Suppressor macrophage treated with lipopolysaccharide for 4 hours (primary cell): ENCODE measurements around the gene SRCIN1.

Source experiments
- DNase-seq: peaks from one replicate; pipeline ENCODE4 v3.0.0-alpha.2; 2020

Gene SRCIN1

GRCh38 chr17:38578229-38579082 is 27.3 kb downstream of the SRCIN1 start:
- no peak for DNase-seq

GRCh38 chr17:38577645-38578173 is 28.0 kb downstream of the SRCIN1 start:
- no peak for DNase-seq

GRCh38 chr17:38577244-38577643 is 28.5 kb downstream of the SRCIN1 start:
- DNase-seq = no peak

- DNase-seq = no peak
These were observed 30.0 kb downstream of the SRCIN1 start for GRCh38 chr17:38575781-38576180.

DNA sequence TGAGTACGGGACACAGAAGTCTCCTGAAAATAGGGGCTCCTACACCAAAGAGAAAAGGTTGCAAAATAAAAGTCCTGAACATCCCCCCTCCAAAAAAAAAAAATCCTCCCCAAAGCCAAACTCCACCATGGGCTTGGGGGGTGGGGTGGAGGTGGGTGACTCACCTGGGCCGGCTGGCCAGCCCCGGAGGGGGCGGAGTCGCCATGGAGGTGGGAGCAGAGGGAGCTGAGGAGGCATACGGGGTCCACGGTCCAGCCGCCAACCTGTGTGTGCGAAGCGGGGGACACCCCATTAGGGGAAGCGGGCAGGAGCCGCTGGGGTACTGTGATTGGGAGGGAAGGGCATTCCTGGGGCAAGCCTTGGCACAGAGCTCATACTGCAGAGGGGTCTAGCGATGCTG is 31.0 kb downstream of the SRCIN1 start:
- DNase-seq = no peak

DNA sequence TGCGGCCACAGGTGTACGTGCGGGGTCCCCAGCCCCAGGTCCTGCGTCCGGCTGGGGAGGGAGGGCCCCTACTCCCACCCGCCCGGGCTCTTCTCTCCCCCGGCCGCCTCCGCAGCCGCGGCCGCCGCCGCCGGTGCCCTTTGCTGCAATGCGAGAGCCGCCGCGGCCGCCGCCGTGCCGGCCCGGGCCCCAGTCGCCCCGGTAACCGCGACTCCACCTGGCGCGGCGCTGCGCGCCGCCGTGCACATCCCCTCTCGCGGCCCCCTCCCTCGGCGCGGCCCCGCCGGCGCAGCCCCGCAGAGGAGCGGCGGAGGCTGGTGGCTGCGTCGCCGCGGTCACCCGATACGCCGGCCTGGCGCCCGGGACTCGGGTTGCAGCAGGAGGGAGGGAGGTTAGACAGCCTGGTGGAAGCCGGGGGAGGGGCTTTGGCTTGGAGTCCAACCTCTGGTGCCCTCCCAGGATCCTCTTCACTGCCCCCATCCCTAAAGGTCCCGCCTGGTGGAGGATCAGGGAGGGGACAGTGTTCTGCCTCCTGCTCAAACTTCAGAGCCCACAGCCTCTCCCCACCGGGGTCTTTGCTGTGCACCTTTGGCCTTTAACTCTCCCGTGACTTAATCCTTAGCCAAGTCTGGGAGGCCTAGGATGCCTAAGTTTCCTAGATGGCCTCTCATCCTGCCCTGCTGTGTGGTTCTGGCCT is 32.9 kb downstream of the SRCIN1 start:
- no peak for DNase-seq

DNA sequence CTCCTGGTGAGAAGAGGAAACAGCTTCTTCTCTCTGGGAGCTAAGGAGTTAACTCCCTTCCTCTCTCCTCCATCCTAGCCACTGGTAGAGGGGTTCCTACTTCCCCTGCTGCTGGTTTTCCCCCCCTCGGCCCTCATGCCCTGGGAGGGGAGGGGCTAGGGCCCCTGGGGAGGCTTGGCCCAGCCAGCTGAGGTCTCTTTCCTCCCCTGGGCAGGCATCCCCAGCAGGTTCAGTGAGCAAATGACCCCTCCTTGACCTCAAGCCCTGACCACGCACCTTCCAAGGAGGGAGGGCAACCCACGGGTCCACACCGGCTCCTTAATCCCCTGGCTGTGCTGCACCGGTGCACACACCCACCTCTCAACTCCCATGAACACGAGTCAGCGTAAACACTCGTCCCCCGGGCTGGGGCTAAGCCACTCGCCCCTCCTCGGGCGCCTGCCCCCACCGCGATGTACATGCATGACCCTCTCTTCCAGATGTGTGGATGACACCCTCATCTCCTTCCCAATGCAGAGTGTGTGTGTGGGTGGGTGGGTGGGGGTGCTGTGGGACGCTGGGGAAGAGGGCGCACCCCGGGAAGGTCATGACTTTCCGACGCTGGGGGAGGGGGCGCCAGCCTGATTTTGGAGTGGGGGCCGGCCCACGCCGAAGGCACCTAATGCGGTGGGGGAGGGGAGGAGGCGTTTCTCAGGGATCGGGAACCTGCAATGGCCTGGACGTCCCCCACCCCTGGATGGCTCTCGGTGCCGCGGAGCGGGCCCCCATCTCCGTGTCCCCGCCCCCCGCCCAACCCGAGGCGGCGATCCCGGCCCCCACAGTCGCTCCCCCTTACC is 33.7 kb downstream of the SRCIN1 start:
- no peak for DNase-seq

DNA sequence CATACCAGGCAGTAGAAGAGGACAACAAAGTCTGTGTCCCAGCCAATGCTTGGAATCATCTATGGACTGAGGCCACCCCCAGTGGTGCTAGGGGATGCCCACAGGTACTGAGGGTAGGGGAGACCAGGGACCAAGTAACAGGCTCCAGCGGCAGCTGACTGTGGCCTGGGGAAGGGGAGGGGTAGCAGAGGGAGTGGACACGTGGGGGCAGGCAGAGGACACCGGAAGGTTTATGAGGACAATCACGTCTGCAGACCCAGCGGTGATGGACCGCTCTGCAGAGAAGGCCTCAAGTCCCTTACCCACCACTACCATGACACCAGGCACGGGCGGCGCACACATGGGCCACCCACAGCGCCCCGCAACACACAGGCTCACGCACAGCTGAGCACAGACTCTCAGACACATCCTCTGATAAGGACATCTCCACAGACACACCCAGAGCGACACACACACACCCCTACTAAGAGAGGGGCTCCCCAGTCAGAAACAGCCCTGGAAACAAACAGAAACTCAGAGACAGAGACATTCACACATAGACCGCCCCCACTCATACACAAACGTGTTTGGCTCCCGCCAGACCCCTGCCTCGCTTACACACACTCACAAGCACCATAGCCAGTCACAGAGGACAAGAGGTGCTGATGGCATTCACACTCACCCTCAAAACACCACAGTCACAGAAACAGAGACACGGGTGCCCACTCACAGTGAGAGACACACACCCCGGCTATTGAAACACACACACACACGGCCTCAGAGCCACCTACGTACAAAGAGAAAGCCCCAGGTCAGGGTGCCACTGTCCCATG is 35.8 kb downstream of the SRCIN1 start:
- DNase-seq = no peak

DNA sequence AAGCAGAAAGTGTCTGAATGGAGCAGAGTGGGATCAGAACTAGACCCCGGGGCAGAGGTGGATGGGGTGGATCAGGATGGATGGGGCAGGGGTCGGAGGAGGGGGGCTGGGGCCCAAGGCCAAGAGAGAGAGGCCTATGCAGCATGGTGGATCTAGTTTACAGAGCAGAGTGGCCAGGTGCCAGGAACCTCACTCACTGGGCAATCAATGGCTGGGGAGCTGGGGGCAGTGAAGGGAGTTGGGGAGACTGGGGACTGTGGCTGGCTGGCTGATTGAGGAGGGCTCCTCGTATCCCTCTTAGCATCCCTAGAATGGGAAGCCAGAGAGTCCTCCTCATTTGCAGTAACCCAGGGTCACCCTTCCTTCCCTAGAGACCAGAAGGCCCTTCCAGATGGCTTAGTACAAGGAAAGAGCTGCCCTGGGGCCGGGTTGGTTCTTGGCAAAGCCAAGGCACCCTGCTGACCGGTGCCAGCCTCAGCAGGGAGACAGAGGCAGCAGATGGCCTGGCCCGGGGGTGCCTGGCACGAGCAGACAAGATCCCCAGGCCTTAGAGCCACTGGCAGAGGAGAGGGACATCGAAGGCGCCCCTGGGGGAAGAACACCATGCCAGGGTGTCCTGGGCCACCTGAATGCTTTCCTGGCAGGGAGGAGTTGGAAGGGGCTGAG is 36.8 kb downstream of the SRCIN1 start:
- no peak for DNase-seq

DNA sequence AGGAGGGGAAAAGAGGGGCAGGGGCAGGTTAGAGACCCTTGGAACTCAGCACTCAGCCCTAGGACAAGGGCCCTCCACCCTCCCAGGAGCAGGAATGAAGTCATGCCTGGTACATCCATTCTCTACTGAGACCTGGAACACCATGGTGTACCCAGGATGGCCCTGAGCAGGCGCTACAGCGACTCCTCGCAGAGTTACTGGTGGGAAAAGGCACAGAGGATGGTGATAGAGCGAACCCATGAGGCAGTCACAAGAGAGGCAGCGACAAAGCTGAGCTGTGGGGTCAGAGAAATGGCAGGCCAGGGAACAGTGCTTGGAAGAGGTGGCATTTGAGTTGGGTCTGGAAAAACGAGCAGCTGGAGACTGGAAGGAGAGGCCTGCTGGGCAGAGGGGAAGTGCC is 37.5 kb downstream of the SRCIN1 start:
- DNase-seq = no peak

DNA sequence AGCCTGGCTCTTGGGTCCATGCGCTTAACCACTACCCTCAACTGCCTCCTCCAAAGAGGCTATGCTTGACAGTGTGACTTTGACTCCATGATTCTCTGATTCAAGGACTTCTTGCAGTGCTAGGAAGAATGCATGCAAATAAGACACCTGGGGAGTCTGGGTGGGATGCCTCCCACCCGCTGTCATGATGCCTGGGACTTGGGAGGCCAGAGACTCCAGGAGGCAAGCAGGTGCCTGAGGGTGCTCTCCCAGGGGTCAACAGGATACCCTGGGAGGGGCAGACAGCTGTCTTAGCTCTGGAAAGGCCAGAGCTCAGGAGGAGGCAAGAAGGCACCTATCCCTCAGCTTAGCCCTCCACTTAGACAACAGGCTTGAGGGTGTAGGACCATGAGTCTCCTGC is 38.4 kb downstream of the SRCIN1 start:
- no peak for DNase-seq

GRCh38 chr17:38566666-38567031 is 39.1 kb downstream of the SRCIN1 start:
- DNase-seq = no peak

DNA sequence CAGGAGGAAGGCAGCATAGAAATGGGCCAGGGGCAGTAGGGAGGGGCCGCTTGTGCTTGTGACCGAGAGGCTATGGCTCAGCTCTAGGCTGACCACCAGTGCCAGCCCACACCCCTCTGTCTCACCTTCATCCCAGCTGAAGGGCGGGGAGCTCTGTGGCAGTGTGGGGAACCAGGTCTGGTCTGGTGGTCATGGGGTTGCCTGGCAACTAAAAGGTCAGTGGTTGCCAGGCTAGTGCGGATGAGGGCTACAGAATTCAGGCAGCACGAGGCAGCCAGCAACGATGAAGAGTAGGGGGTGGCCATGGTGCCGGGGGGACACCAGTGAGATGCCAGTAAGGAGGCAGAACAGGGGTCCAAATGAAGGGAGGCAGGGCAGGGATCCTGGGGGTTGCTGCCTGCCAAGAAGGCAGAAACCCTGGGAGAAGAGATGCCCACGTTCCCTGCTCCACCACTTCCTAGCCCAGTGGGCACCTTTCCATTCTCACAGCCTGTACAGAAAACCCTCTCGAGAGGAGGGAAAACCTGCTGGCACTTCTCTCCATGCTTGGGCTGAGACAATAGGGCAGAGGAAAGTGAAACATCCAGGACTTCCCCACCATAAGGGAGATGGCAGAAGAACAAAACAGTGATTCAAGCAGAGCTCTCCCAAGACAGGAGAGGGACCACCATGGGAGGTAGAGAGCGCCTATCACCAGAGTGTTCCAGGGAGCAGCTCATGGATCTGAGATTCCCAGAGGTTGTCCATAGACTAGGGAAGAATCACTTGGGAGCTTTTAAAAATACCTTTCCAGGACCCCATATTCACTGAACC is 39.7 kb downstream of the SRCIN1 start:
- no peak for DNase-seq

DNA sequence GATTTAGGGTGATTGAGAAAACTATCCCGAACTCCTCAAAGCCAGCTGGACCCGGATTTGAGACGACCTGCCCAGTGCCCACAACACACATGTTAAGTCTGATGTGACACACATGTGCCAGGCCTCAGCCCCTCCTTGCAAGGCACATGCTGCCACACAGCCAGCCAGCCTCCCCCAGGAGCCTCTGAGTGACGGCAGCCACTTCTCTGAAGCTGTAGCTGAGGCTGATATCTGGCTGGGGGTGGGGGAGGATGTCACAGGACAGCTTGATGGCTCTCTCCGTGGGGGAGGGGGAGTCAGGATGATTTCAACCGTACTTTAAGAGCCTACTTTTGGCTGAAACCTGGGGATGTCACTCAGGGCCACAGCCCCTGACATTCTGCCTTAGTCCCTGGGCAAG is 40.9 kb downstream of the SRCIN1 start:
- DNase-seq = no peak

DNA sequence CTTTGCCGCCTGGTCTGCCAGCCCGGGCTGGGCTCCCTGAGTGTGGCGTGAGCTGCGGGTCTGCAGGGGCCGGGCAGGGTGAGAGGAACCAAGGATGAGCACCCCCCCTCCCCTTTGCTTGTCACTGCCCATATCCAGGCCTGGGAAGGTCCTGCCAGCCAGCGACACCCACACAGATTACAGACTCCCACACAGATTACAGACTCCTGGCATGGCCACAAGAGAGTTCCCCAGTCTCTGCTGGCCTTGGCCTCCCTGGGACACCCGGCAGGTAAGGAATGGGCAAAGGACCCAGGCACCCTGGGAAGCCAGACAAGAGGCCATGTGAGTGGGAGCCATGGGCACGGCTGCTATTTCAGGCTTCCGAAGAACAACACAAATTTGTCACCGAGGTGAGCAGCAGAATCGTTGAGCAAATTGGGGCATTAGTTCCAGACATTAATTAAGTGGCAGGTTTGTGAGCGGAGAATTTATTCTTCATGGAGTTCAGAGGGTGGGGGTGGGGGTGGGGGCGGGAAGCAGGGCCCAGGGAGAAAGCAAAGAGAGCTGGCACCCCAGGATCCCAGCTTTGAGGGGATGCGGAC is 41.4 kb downstream of the SRCIN1 start:
- DNase-seq = no peak

GRCh38 chr17:38563362-38564253 is 42.1 kb downstream of the SRCIN1 start:
- no peak for DNase-seq

- DNase-seq = no peak
These were observed 42.8 kb downstream of the SRCIN1 start for GRCh38 chr17:38562903-38563302.

GRCh38 chr17:38562215-38562569 is 43.6 kb downstream of the SRCIN1 start:
- no peak for DNase-seq

GRCh38 chr17:38561416-38562214 is 44.1 kb downstream of the SRCIN1 start:
- DNase-seq = no peak
